Effector memory CD4-positive, alpha-beta T cell (primary cell): Measurements from ENCODE around the gene SEMA3G.

Source experiments
- DNase-seq, 3 donors: peaks; one replicate each; pipeline ENCODE4 v3.0.0-alpha.2; 2020
- H3K27ac ChIP-seq: 2 replicates; pipeline ENCODE4 v1.7.0; 2013; ENCODE audit warnings: mild to moderate bottlenecking, low read length, moderate library complexity; ENCODE audit not compliant: insufficient read depth, poor library complexity, severe bottlenecking
- H3K27me3 ChIP-seq: replicated peaks from 2 replicates; pipeline ENCODE4 v1.7.0; 2013; ENCODE audit warnings: mild to moderate bottlenecking, low read length; ENCODE audit not compliant: insufficient read depth, control insufficient read depth, poor library complexity, severe bottlenecking
- H3K36me3 ChIP-seq: 2 replicates; pipeline ENCODE4 v1.7.0; 2013; ENCODE audit warnings: mild to moderate bottlenecking, low read length, moderate library complexity; ENCODE audit not compliant: control insufficient read depth, insufficient read depth
- H3K4me1 ChIP-seq: 2 replicates; pipeline ENCODE4 v1.7.0; 2013; ENCODE audit warnings: low read length, mild to moderate bottlenecking; ENCODE audit not compliant: control insufficient read depth, insufficient read depth, poor library complexity, severe bottlenecking
- H3K4me3 ChIP-seq: 2 replicates; pipeline ENCODE4 v1.7.0; 2013; ENCODE audit warnings: low read length, low read depth, mild to moderate bottlenecking; ENCODE audit not compliant: insufficient read depth, poor library complexity, severe bottlenecking
- H3K9me3 ChIP-seq: 2 replicates; pipeline ENCODE4 v1.7.0; 2013; ENCODE audit warnings: mild to moderate bottlenecking, low read length, moderate library complexity; ENCODE audit not compliant: control insufficient read depth

SEMA3G gene

GRCh38 chr3:52408466-52408865, 36.4 kb downstream of the SEMA3G start:
- H3K36me3 ChIP-seq, result peaks cover 46% of the 10 kb centered on the region
- DNase-seq, result no peak
- no peak overlapping the region for H3K4me3 ChIP-seq
- H3K9me3 ChIP-seq, result no peaks in the 10 kb centered on the region
- peak overlapping the region; percentile 30 for H3K27ac ChIP-seq
- peaks cover 16% of the 10 kb centered on the region for H3K4me1 ChIP-seq
- no peaks in the 10 kb centered on the region for H3K27me3 ChIP-seq

- Histone ChIP-seq H3K27ac (no peak overlapping the region), H3K4me1 (peaks cover 16% of the 10 kb centered on the region), H3K4me3 (no peak overlapping the region), H3K27me3 (no peaks in the 10 kb centered on the region), H3K9me3 (no peaks in the 10 kb centered on the region), H3K36me3 (peaks cover 53% of the 10 kb centered on the region)
- DNase-seq, result no peak
Measured at GRCh38 chr3:52407779-52408178, 37.1 kb downstream of the SEMA3G start.

- H3K27ac ChIP-seq, result no peak overlapping the region
- H3K4me3 ChIP-seq, result no peak overlapping the region
- H3K4me1 ChIP-seq, result peaks cover 16% of the 10 kb centered on the region
Measured at GRCh38 chr3:52406791-52407510, 38.0 kb downstream of the SEMA3G start.

GRCh38 chr3:52406231-52406661, 38.7 kb downstream of the SEMA3G start:
- H3K4me3 ChIP-seq, result no peak overlapping the region
- no peak for DNase-seq
- H3K27me3 ChIP-seq, result no peaks in the 10 kb centered on the region
- H3K4me1 ChIP-seq, result peaks cover 9% of the 10 kb centered on the region
- peaks cover 68% of the 10 kb centered on the region for H3K36me3 ChIP-seq
- H3K9me3 ChIP-seq, result no peaks in the 10 kb centered on the region
- H3K27ac ChIP-seq, result no peak overlapping the region

More at GRCh38 chr3:52406791-52407510, 38.0 kb downstream of the SEMA3G start:
- H3K27me3 ChIP-seq, result no peaks in the 10 kb centered on the region
- no peaks in the 10 kb centered on the region for H3K9me3 ChIP-seq
- DNase-seq, result no peak
- H3K36me3 ChIP-seq, result peaks cover 61% of the 10 kb centered on the region

GRCh38 chr3:52405601-52406110, 39.2 kb downstream of the SEMA3G start:
- Histone ChIP-seq H3K4me3 (no peak overlapping the region), H3K36me3 (peaks cover 74% of the 10 kb centered on the region), H3K9me3 (no peaks in the 10 kb centered on the region), H3K4me1 (peaks cover 6% of the 10 kb centered on the region), H3K27ac (no peak overlapping the region), H3K27me3 (no peaks in the 10 kb centered on the region)
- no peak for DNase-seq

- no peaks in the 10 kb centered on the region for H3K27me3 ChIP-seq
- no peaks in the 10 kb centered on the region for H3K9me3 ChIP-seq
- peaks cover 6% of the 10 kb centered on the region for H3K4me1 ChIP-seq
- no peak for DNase-seq
- H3K27ac ChIP-seq, result no peak overlapping the region
- H3K36me3 ChIP-seq, result peaks cover 78% of the 10 kb centered on the region
- H3K4me3 ChIP-seq, result no peak overlapping the region
Measured at GRCh38 chr3:52405066-52405465, 39.8 kb downstream of the SEMA3G start.

GRCh38 chr3:52404391-52404790, 40.5 kb downstream of the SEMA3G start:
- Histone ChIP-seq H3K4me1 (peaks cover 5% of the 10 kb centered on the region), H3K36me3 (peaks cover 78% of the 10 kb centered on the region), H3K27ac (no peak overlapping the region), H3K27me3 (no peaks in the 10 kb centered on the region), H3K4me3 (no peak overlapping the region), H3K9me3 (no peaks in the 10 kb centered on the region)
- DNase-seq, result no peak

- Histone ChIP-seq H3K4me3 (no peak overlapping the region), H3K36me3 (peaks cover 78% of the 10 kb centered on the region)
Measured at GRCh38 chr3:52403955-52404354, 40.9 kb downstream of the SEMA3G start.

GRCh38 chr3:52403271-52403841, 41.5 kb downstream of the SEMA3G start:
- no peaks in the 10 kb centered on the region for H3K4me1 ChIP-seq
- H3K9me3 ChIP-seq, result no peaks in the 10 kb centered on the region
- peaks cover 78% of the 10 kb centered on the region for H3K36me3 ChIP-seq
- H3K27ac ChIP-seq, result no peak overlapping the region
- no peak for DNase-seq
- H3K27me3 ChIP-seq, result no peaks in the 10 kb centered on the region
- H3K4me3 ChIP-seq, result no peak overlapping the region

More at GRCh38 chr3:52403955-52404354, 40.9 kb downstream of the SEMA3G start:
- Histone ChIP-seq H3K9me3 (no peaks in the 10 kb centered on the region), H3K27me3 (no peaks in the 10 kb centered on the region), H3K27ac (no peak overlapping the region), H3K4me1 (peaks cover under 1% of the 10 kb centered on the region)
- no peak for DNase-seq

GRCh38 chr3:52402706-52403270, 42.1 kb downstream of the SEMA3G start:
- Histone ChIP-seq H3K4me3 (no peak overlapping the region), H3K27ac (no peak overlapping the region), H3K9me3 (no peaks in the 10 kb centered on the region), H3K4me1 (no peaks in the 10 kb centered on the region), H3K36me3 (peaks cover 77% of the 10 kb centered on the region), H3K27me3 (no peaks in the 10 kb centered on the region)
- no peak for DNase-seq
